K562 (cell line): ENCODE results near the gene WDR46. TPM values are rescaled to one million over a fixed set of nuclear protein-coding genes. Genes with fewer than 3 reads are reported as not detected.

Source experiments
- CBX8 ChIP-seq: fragments of 200-600 bp; sonication (generic); IDR thresholded peaks from 2 replicates; pipeline ENCODE4 v1.6.1; 2012; ENCODE audit warnings: borderline replicate concordance, mixed run types, low read depth, mild to moderate bottlenecking, moderate library complexity, mixed read lengths, low read length, control low read depth, inconsistent platforms; ENCODE audit not compliant: poor library complexity, severe bottlenecking; ENCODE audit errors: extremely low read depth
- ETV6 ChIP-seq, 3 experiments: fragments of 150-350 bp in 1 of 3; sonication (generic) in 1 of 3; formaldehyde crosslinking in 1 of 3; IDR thresholded peaks; 2 replicates each; pipeline versions ENCODE4 v1.6.1 to v1.8.0; 2014 to 2022; ENCODE audit warnings: borderline replicate concordance in 2 of 3, low read depth in 2 of 3, antibody characterized with exemption in 1 of 3, low read length in 1 of 3, mild to moderate bottlenecking in 1 of 3, missing genetic modification reagents in 1 of 3
- NCOA6 ChIP-seq: fragments of 450-650 bp; IDR thresholded peaks from 2 replicates; pipeline ENCODE4 v1.6.1; 2017; ENCODE audit warnings: mild to moderate bottlenecking
- NELFE ChIP-seq: IDR thresholded peaks from 2 replicates; pipeline ENCODE4 v1.6.1; 2011; ENCODE audit warnings: mild to moderate bottlenecking; ENCODE audit not compliant: insufficient read depth, insufficient read length
- NFRKB ChIP-seq: fragments of 450-650 bp; IDR thresholded peaks from 2 replicates; pipeline ENCODE4 v1.6.1; 2016; ENCODE audit warnings: low read depth
- NFYB ChIP-seq: IDR thresholded peaks from 2 replicates; pipeline ENCODE4 v1.6.1; 2011; ENCODE audit warnings: mild to moderate bottlenecking, moderate library complexity; ENCODE audit not compliant: insufficient read length; ENCODE audit errors: extremely low read depth
- NR2C2 ChIP-seq, 2 experiments: fragments of 200-800 bp in 1 of 2; sonication (Bioruptor generic) in 1 of 2; sonication (generic) in 1 of 2; formaldehyde crosslinking in 1 of 2; IDR thresholded peaks; 2 replicates each; pipeline versions ENCODE4 v1.6.1 to v1.8.0; 2016 to 2022; ENCODE audit warnings: mild to moderate bottlenecking in 1 of 2, missing compliant biosample characterization in 1 of 2, missing genetic modification characterization in 1 of 2, missing genetic modification reagents in 1 of 2
- OTX1 ChIP-seq: fragments of 450-650 bp; formaldehyde crosslinking; IDR thresholded peaks from 2 replicates; pipeline ENCODE4 v1.4.0; 2022; ENCODE audit warnings: mild to moderate bottlenecking
- PPARD ChIP-seq: fragments of 250-450 bp; sonication (Bioruptor Pico); IDR thresholded peaks from 2 replicates; pipeline ENCODE4 v1.8.0; 2022; ENCODE audit warnings: inconsistent platforms, mild to moderate bottlenecking, moderate library complexity
- PTRF ChIP-seq: fragments of 450-650 bp; IDR thresholded peaks from 2 replicates; pipeline ENCODE4 v1.6.1; 2016; ENCODE audit warnings: mild to moderate bottlenecking, missing genetic modification characterization, missing compliant biosample characterization
- RFX1 ChIP-seq: fragments of 450-650 bp; IDR thresholded peaks from 2 replicates; pipeline ENCODE4 v1.6.1; 2016; ENCODE audit warnings: mild to moderate bottlenecking, moderate library complexity
- SMAD3 ChIP-seq: fragments of 450-650 bp; formaldehyde crosslinking; conservative IDR thresholded peaks from 2 replicates; pipeline ENCODE4 v1.4.0; 2020; ENCODE audit warnings: mild to moderate bottlenecking
- ZBED1 ChIP-seq: IDR thresholded peaks from 2 replicates; pipeline ENCODE4 v1.6.1; 2014
- ZFX ChIP-seq: sonication (generic); formaldehyde crosslinking; IDR thresholded peaks from 2 replicates; pipeline ENCODE4 v1.8.0; 2022; ENCODE audit warnings: mild to moderate bottlenecking, missing genetic modification reagents, moderate library complexity
- ZNF316 ChIP-seq: fragments of 450-650 bp; IDR thresholded peaks from 2 replicates; pipeline ENCODE4 v1.6.1; 2016
- ZNF766 ChIP-seq: fragments of 200-800 bp; sonication (Bioruptor generic); conservative IDR thresholded peaks from 2 replicates; pipeline ENCODE4 v1.6.1; 2016; ENCODE audit warnings: missing genetic modification characterization, missing compliant biosample characterization
- polyA plus RNA-seq, 8 experiments: library from polyadenylated mRNA; depleted of rRNA in 4 of 8; stranded (reverse) in 5 of 8; unstranded in 3 of 8; fragments of >200 nt; fragmentation: Nextera tagmentation in 2 of 8; fragmentation: Illumina TruSeq in 1 of 8; extraction: Ambion mirVana in 2 of 8; extraction: Trizol in 1 of 8; gene quantifications; 2 replicates each; pipeline versions ENCODE4 v1.2.1 to v1.2.3, GENCODE V29; 2011 to 2014; ENCODE audit warnings: inconsistent platforms in 1 of 8, missing spikeins in 1 of 8
- total RNA-seq, 7 experiments: library from RNA; depleted of rRNA in 6 of 7; stranded (reverse); fragments of >200 nt in 6 of 7; fragmentation: Illumina TruSeq in 2 of 7; extraction: Trizol in 2 of 7; gene quantifications; 2 replicates each; pipeline versions ENCODE4 v1.2.1 to v1.2.3, GENCODE V29; 2011 to 2021; ENCODE audit warnings: low replicate concordance in 1 of 7
- TF ChIP-seq, protein P1 (sequence below): fragments of 450-650 bp; IDR thresholded peaks from 2 replicates; pipeline ENCODE4 v1.7.1; 2018; ENCODE audit warnings: mild to moderate bottlenecking, low read depth; ENCODE audit not compliant: partially characterized antibody
- TF ChIP-seq, protein P2 (sequence below): fragments of 450-650 bp; IDR thresholded peaks from 2 replicates; pipeline ENCODE4 v1.6.1; 2016
- TF ChIP-seq, protein P3 (sequence below): sonication (generic); formaldehyde crosslinking; IDR thresholded peaks from 2 replicates; pipeline ENCODE4 v1.8.0; 2022; ENCODE audit warnings: missing genetic modification reagents, mild to moderate bottlenecking, borderline replicate concordance
- TF ChIP-seq, protein P4 (sequence below): fragments of 450-650 bp; IDR thresholded peaks from 2 replicates; pipeline ENCODE4 v1.6.1; 2016; ENCODE audit warnings: low read depth, mild to moderate bottlenecking, moderate library complexity

WDR46 gene
- total and polyA plus RNA-seq, 9 of the 15 experiments (the other 6 are each of a cell fraction or from before 2014, with no cell fraction given): 8.9 to 146 (median 93.1) TPM

DNA sequence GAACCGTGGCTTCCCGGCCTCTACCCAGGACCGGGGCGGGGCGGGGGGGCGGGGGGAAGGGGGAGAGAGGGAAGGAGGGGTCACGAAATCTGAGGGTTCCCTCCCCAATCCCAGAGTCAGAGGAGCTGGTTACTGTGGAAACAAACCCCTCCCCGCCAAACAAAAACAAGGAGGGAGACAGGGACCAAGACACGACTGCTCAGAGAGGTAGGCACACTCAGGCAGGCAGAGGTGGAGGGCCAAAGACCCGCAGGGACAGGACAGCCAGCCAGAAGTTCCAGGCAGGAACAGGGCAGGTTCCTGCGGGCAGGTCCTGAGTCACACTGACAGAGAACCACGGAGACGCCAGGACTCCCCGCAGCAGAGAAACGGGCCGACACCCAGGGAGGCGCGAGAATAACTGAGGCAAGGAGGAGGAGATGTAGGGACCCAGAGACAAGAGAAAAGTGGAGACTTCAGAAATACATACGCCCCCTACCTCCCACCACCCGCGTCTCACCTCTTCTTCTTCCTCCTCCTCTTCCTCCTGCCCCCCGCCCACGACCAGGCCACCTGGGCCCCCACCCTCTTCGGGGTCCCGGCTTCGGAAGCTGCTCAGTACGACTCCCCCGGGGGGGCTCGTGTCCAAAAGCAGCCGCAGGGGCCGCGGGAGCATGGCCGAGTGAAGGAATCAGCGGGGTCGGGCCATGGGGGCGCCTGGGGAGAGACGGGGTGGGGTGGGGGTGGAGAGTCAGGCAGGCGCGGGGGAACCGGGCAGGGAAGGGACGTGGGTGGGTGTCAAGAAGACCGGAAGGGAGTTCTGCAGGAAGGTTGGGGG, 9.1 kb upstream of the WDR46 start (continued):
- TF ChIP-seq, protein P1, sequence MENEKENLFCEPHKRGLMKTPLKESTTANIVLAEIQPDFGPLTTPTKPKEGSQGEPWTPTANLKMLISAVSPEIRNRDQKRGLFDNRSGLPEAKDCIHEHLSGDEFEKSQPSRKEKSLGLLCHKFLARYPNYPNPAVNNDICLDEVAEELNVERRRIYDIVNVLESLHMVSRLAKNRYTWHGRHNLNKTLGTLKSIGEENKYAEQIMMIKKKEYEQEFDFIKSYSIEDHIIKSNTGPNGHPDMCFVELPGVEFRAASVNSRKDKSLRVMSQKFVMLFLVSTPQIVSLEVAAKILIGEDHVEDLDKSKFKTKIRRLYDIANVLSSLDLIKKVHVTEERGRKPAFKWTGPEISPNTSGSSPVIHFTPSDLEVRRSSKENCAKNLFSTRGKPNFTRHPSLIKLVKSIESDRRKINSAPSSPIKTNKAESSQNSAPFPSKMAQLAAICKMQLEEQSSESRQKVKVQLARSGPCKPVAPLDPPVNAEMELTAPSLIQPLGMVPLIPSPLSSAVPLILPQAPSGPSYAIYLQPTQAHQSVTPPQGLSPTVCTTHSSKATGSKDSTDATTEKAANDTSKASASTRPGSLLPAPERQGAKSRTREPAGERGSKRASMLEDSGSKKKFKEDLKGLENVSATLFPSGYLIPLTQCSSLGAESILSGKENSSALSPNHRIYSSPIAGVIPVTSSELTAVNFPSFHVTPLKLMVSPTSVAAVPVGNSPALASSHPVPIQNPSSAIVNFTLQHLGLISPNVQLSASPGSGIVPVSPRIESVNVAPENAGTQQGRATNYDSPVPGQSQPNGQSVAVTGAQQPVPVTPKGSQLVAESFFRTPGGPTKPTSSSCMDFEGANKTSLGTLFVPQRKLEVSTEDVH: no peak
- TF ChIP-seq NCOA6 (no peak), SMAD3 (CRISPR knock-in tag) (no peak), ZFX (CRISPR knock-in tag) (peak; percentile 42), ETV6 (IDR thresholded peaks at IDR 0.05; ENCODE audit: borderline replicate concordance in 1 of 2, low read depth in 2 of 2, low read length in 1 of 2) (no peak; a peak in 1 of 4 replicates), ETV6 (CRISPR knock-in tag; IDR thresholded peaks at IDR 0.05; ENCODE audit: borderline replicate concordance) (no peak), OTX1 (CRISPR knock-in tag) (no peak), NFYB (no peak), RFX1 (peak; percentile 80), CBX8 (no peak), ZBED1 (no peak), PTRF (no peak), ZNF316 (peak; percentile 52), ZNF766 (CRISPR knock-in tag) (no peak), NR2C2 (CRISPR knock-in tag; IDR thresholded peaks at IDR 0.05) (no peak; the same call in 1 of the 2 replicates), NR2C2 (tag; IDR thresholded peaks at IDR 0.05) (no peak), NELFE (no peak), NFRKB (0 out of 2 replicates have a peak, but pooled peaks have one; percentile 26), PPARD (no peak)
- TF ChIP-seq, protein P2, sequence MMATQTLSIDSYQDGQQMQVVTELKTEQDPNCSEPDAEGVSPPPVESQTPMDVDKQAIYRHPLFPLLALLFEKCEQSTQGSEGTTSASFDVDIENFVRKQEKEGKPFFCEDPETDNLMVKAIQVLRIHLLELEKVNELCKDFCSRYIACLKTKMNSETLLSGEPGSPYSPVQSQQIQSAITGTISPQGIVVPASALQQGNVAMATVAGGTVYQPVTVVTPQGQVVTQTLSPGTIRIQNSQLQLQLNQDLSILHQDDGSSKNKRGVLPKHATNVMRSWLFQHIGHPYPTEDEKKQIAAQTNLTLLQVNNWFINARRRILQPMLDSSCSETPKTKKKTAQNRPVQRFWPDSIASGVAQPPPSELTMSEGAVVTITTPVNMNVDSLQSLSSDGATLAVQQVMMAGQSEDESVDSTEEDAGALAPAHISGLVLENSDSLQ: no peak
- TF ChIP-seq, protein P3, sequence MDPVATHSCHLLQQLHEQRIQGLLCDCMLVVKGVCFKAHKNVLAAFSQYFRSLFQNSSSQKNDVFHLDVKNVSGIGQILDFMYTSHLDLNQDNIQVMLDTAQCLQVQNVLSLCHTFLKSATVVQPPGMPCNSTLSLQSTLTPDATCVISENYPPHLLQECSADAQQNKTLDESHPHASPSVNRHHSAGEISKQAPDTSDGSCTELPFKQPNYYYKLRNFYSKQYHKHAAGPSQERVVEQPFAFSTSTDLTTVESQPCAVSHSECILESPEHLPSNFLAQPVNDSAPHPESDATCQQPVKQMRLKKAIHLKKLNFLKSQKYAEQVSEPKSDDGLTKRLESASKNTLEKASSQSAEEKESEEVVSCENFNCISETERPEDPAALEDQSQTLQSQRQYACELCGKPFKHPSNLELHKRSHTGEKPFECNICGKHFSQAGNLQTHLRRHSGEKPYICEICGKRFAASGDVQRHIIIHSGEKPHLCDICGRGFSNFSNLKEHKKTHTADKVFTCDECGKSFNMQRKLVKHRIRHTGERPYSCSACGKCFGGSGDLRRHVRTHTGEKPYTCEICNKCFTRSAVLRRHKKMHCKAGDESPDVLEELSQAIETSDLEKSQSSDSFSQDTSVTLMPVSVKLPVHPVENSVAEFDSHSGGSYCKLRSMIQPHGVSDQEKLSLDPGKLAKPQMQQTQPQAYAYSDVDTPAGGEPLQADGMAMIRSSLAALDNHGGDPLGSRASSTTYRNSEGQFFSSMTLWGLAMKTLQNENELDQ: no peak
- TF ChIP-seq, protein P4, sequence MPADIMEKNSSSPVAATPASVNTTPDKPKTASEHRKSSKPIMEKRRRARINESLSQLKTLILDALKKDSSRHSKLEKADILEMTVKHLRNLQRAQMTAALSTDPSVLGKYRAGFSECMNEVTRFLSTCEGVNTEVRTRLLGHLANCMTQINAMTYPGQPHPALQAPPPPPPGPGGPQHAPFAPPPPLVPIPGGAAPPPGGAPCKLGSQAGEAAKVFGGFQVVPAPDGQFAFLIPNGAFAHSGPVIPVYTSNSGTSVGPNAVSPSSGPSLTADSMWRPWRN: no peak
